ENCODE data around the gene TMEM43.

DNA sequence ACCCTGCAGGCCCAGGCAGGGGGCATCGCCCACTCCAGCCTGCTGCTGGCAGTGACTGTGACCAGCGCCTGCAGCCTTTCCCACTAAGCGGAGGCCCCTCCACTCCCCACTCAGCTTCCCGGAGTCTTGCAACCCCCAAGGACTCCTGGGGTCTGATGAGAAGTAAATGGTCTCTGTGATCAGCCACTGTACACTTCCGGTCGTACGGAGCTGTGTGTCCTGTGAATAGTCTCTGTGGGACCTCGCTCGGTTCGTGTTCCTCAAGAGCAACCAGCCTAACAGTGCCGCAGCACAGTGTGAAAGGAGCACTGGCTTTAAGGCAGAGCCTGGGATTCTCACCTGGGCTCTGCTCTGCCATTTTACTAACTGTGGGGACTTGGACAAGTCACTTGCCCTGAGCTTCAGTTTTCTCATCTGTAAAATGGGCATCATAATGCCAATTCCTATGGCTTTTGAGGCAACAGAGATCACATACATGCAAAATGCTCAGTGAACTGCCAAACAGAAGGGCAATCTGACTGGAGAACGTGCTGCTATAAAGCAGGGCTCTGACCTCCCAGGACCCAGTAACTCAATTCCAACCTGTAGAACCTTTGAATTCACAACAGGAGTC, 26.7 kb downstream of the TMEM43 start:
- TF ChIP-seq SPI1 (IDR thresholded peaks at IDR 0.05; ENCODE audit: low read depth, low read length) (no peak), POLR2A (IDR thresholded peaks at IDR 0.05; ENCODE audit: low read depth, low read length) (0 out of 2 replicates have a peak, but pooled peaks have one; percentile 25), POLR2AphosphoS5 (IDR thresholded peaks at IDR 0.05; ENCODE audit: low read depth, low read length) (no peak; the same call in 1 of the 2 replicates), TAF1 (IDR thresholded peaks at IDR 0.05; ENCODE audit: low read depth, low read length) (no peak)
